Cardiac muscle cell (in vitro differentiated cells and primary cell): Measurements from ENCODE around the gene EHMT1. TPM values are rescaled to one million over a fixed set of nuclear protein-coding genes. Genes with fewer than 3 reads are reported as not detected.

ENCODE experiments used
- DNase-seq, 2 donors: peaks; one replicate each; pipeline versions ENCODE4 v3.0.0 to v3.0.0-alpha.2; 2010 to 2017; ENCODE audit warnings: low read depth in 1 of 2, low spot score in 1 of 2
- H3K27ac ChIP-seq: fragments of 200-600 bp; sonication (generic); 2 replicates; pipeline ENCODE4 v1.5.1; 2016
- H3K27me3 ChIP-seq: fragments of 200-600 bp; sonication (generic); 2 replicates; pipeline ENCODE4 v1.6.0; 2016; ENCODE audit warnings: control low read depth
- H3K36me3 ChIP-seq: fragments of 200-600 bp; sonication (generic); 2 replicates; pipeline ENCODE4 v1.5.1; 2016; ENCODE audit warnings: control low read depth
- H3K4me1 ChIP-seq: fragments of 200-600 bp; sonication (generic); 2 replicates; pipeline ENCODE4 v1.8.1; 2017; ENCODE audit warnings: low read depth, mild to moderate bottlenecking, mixed run types
- H3K4me3 ChIP-seq: fragments of 200-600 bp; sonication (generic); 2 replicates; pipeline ENCODE4 v1.5.1; 2016; ENCODE audit warnings: mild to moderate bottlenecking
- H3K9me3 ChIP-seq: fragments of 200-600 bp; sonication (generic); 2 replicates; pipeline ENCODE4 v1.5.1; 2017; ENCODE audit warnings: low read depth, mild to moderate bottlenecking, control low read depth
- polyA plus RNA-seq: library from polyadenylated mRNA; unstranded; fragments of >200 nt; fragmentation: Nextera tagmentation; extraction: Ambion mirVana; gene quantifications from 2 replicates; pipeline ENCODE4 v1.2.1, GENCODE V29; 2016
- total RNA-seq: library from RNA; depleted of rRNA; stranded (reverse); fragments of >200 nt; gene quantifications from 2 replicates; pipeline ENCODE4 v1.2.3, GENCODE V29; 2016
- TF ChIP-seq, protein P1 (sequence below): IDR thresholded peaks from 2 replicates; pipeline ENCODE4 v1.5.1; 2012; ENCODE audit warnings: low read depth, mild to moderate bottlenecking, low read length

EHMT1 gene
- total and polyA plus RNA-seq, 2 experiments from 2014 or later, result 55.5 to 93.8 TPM

DNA sequence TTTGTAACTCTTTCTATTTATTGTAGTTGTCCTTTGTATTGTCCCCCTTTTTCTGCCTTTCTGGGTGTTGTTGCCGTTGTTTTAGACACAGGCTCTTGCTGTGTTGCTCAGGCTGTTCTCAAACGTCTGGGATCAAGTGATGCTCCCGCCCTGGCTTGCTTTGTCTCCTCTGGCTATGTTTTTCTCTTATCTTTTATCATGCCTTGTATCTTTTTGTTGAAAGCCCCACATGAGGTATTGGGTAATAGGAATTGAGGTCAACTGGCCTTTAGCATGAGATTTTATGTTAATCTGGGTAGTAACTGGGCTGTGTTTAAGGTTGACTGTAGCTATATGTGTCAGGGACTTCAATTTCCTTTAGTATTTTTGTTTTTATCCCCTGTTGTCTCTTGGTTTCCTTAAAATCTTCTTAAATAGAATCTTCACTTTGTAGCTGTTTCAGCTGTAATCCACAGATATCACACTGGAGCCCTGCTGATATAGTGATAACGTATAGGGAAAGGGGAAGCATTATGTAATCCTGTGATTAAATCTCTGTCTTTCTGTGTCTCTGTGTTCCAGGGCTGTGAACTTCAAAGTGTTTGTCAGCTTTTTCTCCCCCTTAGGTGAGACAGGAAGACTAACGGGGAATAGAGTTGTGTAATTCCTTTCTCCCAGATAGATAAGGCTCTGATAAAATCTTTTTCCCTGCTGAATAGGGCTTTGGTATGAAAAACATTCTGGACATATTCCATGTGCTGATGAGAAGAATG is 232.9 kb downstream of the EHMT1 start:
- Histone ChIP-seq H3K36me3 (no peaks in the 10 kb centered on the region), H3K4me1 (no peaks in the 10 kb centered on the region), H3K27ac (no peak overlapping the region), H3K9me3 (no peaks in the 10 kb centered on the region), H3K4me3 (no peak overlapping the region), H3K27me3 (no peaks in the 10 kb centered on the region)
- no peak for DNase-seq
- TF ChIP-seq, protein P1, sequence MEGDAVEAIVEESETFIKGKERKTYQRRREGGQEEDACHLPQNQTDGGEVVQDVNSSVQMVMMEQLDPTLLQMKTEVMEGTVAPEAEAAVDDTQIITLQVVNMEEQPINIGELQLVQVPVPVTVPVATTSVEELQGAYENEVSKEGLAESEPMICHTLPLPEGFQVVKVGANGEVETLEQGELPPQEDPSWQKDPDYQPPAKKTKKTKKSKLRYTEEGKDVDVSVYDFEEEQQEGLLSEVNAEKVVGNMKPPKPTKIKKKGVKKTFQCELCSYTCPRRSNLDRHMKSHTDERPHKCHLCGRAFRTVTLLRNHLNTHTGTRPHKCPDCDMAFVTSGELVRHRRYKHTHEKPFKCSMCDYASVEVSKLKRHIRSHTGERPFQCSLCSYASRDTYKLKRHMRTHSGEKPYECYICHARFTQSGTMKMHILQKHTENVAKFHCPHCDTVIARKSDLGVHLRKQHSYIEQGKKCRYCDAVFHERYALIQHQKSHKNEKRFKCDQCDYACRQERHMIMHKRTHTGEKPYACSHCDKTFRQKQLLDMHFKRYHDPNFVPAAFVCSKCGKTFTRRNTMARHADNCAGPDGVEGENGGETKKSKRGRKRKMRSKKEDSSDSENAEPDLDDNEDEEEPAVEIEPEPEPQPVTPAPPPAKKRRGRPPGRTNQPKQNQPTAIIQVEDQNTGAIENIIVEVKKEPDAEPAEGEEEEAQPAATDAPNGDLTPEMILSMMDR, result no peak

GRCh38 chr9:137853392-137853995 is 234.7 kb downstream of the EHMT1 start:
- no peaks in the 10 kb centered on the region for H3K36me3 ChIP-seq
- DNase-seq, result no peak
- H3K27me3 ChIP-seq, result no peaks in the 10 kb centered on the region
- H3K27ac ChIP-seq, result no peak overlapping the region
- H3K4me1 ChIP-seq, result no peaks in the 10 kb centered on the region
- no peaks in the 10 kb centered on the region for H3K9me3 ChIP-seq
- no peak overlapping the region for H3K4me3 ChIP-seq
- TF ChIP-seq, protein P1, result no peak

GRCh38 chr9:137860361-137860760 is 241.6 kb downstream of the EHMT1 start:
- no peak overlapping the region for H3K4me3 ChIP-seq
- H3K4me1 ChIP-seq, result no peaks in the 10 kb centered on the region
- no peaks in the 10 kb centered on the region for H3K27me3 ChIP-seq
- no peak overlapping the region for H3K27ac ChIP-seq
- DNase-seq, result no peak
- TF ChIP-seq, protein P1, result no peak
- no peaks in the 10 kb centered on the region for H3K36me3 ChIP-seq
- H3K9me3 ChIP-seq, result no peaks in the 10 kb centered on the region

DNA sequence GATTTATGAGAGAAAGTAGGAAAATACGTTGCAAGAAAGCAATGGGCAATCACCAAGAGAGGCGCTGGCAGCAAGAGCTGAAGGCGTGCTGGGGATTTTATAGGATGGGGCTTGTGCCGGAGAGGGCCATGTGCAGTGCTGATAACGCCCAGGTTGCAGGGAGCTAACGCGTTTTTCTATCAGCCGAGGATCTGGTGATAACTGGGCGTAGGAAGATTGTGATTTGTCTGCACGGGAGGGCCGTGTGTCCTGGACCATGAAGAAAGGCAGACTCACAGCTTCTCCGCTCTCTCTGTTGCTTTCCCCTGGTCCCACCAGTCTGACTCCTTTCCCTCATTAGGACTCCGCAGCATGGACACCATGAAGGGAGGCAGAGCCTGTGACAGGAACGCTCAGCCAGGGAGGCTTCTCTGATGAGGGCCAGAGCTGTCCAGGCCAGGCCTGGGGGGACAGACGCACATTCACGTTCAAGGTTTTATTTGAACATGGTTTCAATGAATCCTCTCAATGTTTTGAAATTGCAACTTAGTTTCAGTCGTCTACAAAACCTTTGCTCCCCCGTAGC is 246.9 kb downstream of the EHMT1 start:
- Histone ChIP-seq H3K4me1 (no peaks in the 10 kb centered on the region), H3K9me3 (no peaks in the 10 kb centered on the region), H3K27me3 (no peaks in the 10 kb centered on the region), H3K27ac (no peak overlapping the region), H3K36me3 (no peaks in the 10 kb centered on the region), H3K4me3 (no peak overlapping the region)
- no peak for DNase-seq
- TF ChIP-seq, protein P1, result no peak

DNA sequence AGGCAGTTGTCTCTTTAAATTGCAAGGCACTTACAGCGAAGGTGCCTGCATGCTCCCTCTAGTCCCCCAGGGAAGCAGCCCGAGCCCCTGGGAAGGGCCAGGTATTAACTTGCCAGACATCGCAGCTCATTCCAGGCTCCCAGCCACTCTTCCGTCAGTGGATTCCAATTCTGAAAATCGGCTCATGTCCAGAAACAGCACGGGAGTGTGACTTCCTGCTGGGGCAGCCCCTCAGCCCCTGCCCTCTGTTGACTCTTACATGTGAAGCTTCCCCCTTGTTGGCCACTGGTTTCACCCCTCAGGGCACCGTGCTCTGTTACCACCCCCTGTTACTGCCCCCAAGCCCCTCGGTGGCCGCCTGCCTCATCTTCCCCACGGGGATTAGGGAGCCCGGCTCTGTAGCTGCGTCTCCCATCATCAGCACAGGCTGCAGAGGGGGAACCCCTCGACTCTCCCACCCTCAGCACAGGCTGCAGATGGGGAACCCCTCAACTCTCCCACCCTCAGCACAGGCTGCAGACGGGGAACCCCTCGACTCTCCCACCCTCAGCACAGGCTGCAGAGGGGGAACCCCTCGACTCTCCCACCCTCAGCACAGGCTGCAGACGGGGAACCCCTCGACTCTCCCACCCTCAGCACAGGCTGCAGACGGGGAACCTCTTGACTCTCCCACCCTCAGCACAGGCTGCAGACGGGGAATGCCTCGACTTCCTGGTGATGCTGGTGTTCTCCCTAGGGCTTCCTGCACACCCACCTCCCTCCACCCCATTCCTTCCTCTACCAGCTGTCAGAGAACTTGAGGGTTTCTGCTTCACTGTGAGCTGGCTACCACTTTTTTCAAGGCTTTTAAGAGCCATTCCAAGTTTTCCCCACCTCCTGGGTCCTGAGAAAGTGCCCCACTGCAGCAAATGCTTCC is 247.7 kb downstream of the EHMT1 start:
- no peaks in the 10 kb centered on the region for H3K4me1 ChIP-seq
- H3K9me3 ChIP-seq, result no peaks in the 10 kb centered on the region
- no peaks in the 10 kb centered on the region for H3K36me3 ChIP-seq
- no peak overlapping the region for H3K27ac ChIP-seq
- no peak overlapping the region for H3K4me3 ChIP-seq
- H3K27me3 ChIP-seq, result no peaks in the 10 kb centered on the region
- TF ChIP-seq, protein P1, result no peak
- DNase-seq, result no peak
